ENCODE data around the gene CCNI. TPM values are rescaled to one million over a fixed set of nuclear protein-coding genes. Genes with fewer than 3 reads are reported as not detected.

Gene CCNI
- total and polyA plus RNA-seq, 4 donors: 36.2 to 87.5 (median 62.3) TPM

GRCh38 chr4:76997532-76997931 lies 78.3 kb downstream of the CCNI start:
- no peaks in the 10 kb centered on the region for H3K27me3 ChIP-seq (ENCODE audit: control insufficient read depth in 4 of 4, insufficient read depth in 4 of 4, low read length in 3 of 4)
- H3K9ac ChIP-seq (ENCODE audit: low read depth in 1 of 2, low read length in 2 of 2): no peak overlapping the region
- no peaks in the 10 kb centered on the region for H3K9me3 ChIP-seq (ENCODE audit: control insufficient read depth in 4 of 4, low read length in 3 of 4)
- 98% methylated on average over 5 of the region's 5 CpGs for WGBS
- H3K4me3 ChIP-seq (ENCODE audit: low read depth in 1 of 3, low read length in 3 of 3): no peak overlapping the region
- no peak for DNase-seq (ENCODE audit: low spot score)
- no peaks in the 10 kb centered on the region for H3K4me1 ChIP-seq (ENCODE audit: control insufficient read depth in 4 of 4, insufficient read depth in 4 of 4, low read length in 3 of 4)
- peaks cover 0 to 17% (median 11%) of the 10 kb centered on the region in 4 donors for H3K36me3 ChIP-seq (ENCODE audit: control insufficient read depth in 4 of 4, insufficient read depth in 3 of 4, low read depth in 1 of 4, low read length in 3 of 4)
- no peak for TF ChIP-seq FOXA2 (IDR thresholded peaks at IDR 0.05)
- no peak for TF ChIP-seq ZBTB33 (IDR thresholded peaks at IDR 0.05)
- no peak for TF ChIP-seq SP1 (IDR thresholded peaks at IDR 0.05)
- no peak for TF ChIP-seq HNF4G (IDR thresholded peaks at IDR 0.05)
- TF ChIP-seq FOXA1 (IDR thresholded peaks at IDR 0.05): no peak
- TF ChIP-seq RAD21 (IDR thresholded peaks at IDR 0.05): no peak
- TF ChIP-seq YY1 (IDR thresholded peaks at IDR 0.05): no peak
- no peak for TF ChIP-seq ATF3 (IDR thresholded peaks at IDR 0.05)
- TF ChIP-seq EGR1 (IDR thresholded peaks at IDR 0.05; ENCODE audit: low read depth in 2 of 2): no peak
- TF ChIP-seq GABPA (IDR thresholded peaks at IDR 0.05 in 1 of 2, conservative IDR thresholded peaks at IDR 0.05 in 1 of 2): no peak
- no peak overlapping the region for H3K27ac ChIP-seq (ENCODE audit: low read depth in 1 of 2, low read length in 2 of 2)

Other genes starting within 250 kb of the CCNI start
- gene SOWAHB, start 177.8 kb downstream of the CCNI start, total RNA-seq: 10 to 100 TPM; 10.0 to 30.5 TPM
- gene SOWAHB, start 177.8 kb downstream of the CCNI start, polyA plus RNA-seq: 10 to 100 TPM in 1 of 2 donors, 1 to 10 TPM in 1; 2.5 to 10.2 TPM
- 10 to 100 TPM; 28.5 to 37.4 TPM for gene SEPTIN11, start 126.2 kb downstream of the CCNI start, total RNA-seq
- 10 to 100 TPM; 17.2 to 21.6 TPM for gene SEPTIN11, start 126.2 kb downstream of the CCNI start, polyA plus RNA-seq
- 10 to 100 TPM in 1 of 2 donors, 1 to 10 TPM in 1; 4.5 to 10.8 TPM for gene CCNG2, start 81.2 kb upstream of the CCNI start, total RNA-seq
- gene CCNG2, start 81.2 kb upstream of the CCNI start, polyA plus RNA-seq: 1 to 10 TPM; 1.2 to 3.6 TPM